IPS-15b (cell line): ENCODE measurements around the gene RCE1.

Experiments
- H3K27me3 ChIP-seq: one replicate; pipeline ENCODE4 v1.6.1; 2013; ENCODE audit warnings: low read length; ENCODE audit not compliant: control insufficient read depth, insufficient read depth
- H3K36me3 ChIP-seq: one replicate; pipeline ENCODE4 v1.6.1; 2013; ENCODE audit warnings: low read length; ENCODE audit not compliant: control insufficient read depth, insufficient read depth
- H3K4me1 ChIP-seq: one replicate; pipeline ENCODE4 v1.6.1; 2013; ENCODE audit warnings: mild to moderate bottlenecking, low read length; ENCODE audit not compliant: control insufficient read depth, insufficient read depth
- H3K4me3 ChIP-seq: one replicate; pipeline ENCODE4 v1.5.1; 2013; ENCODE audit warnings: low read depth, low read length
- H3K9ac ChIP-seq: one replicate; pipeline ENCODE4 v1.6.1; 2013; ENCODE audit warnings: low read depth, mild to moderate bottlenecking, low read length
- H3K9me3 ChIP-seq: one replicate; pipeline ENCODE4 v1.6.1; 2013; ENCODE audit warnings: mild to moderate bottlenecking, low read length; ENCODE audit not compliant: control insufficient read depth, insufficient read depth

Gene RCE1

DNA sequence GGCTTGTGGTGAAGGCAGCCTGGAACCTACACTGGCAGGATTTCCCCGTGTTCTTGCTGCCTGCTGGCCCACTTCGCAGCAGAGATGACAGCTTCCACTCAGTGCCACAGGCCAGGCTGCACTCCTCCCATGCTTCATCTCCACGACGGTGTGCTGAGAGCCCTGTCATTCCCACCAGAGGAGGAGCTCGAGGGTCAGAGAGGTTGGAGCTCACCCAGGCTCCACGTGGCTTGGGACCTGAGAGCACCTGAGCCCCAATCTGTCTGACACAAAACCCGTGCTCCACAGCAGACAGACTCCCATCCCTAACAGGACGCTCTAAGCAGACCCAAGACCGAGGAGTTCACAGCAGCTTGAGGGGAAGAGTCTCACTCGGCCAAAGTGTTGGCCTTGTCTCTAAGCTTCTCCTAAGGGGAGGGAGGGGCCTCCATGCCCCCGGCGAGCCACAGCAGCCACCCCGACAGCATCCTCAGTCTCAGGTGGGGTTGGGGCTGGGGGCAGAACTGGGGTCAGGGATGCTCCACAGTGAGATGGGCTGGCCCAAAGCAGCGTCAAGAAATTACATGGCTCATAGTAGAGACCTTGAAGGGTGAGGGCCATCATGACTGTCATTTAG lies 24.3 kb downstream of the RCE1 start:
- H3K9ac ChIP-seq: no peak overlapping the region
- no peaks in the 10 kb centered on the region for H3K27me3 ChIP-seq
- H3K4me3 ChIP-seq: no peak overlapping the region
- H3K9me3 ChIP-seq: no peaks in the 10 kb centered on the region
- no peaks in the 10 kb centered on the region for H3K4me1 ChIP-seq
- H3K36me3 ChIP-seq: peaks cover 19% of the 10 kb centered on the region

- Histone ChIP-seq H3K9me3 (no peaks in the 10 kb centered on the region), H3K4me1 (no peaks in the 10 kb centered on the region), H3K4me3 (no peak overlapping the region), H3K36me3 (peaks cover 19% of the 10 kb centered on the region), H3K9ac (no peak overlapping the region), H3K27me3 (no peaks in the 10 kb centered on the region)
Measured at GRCh38 chr11:66868082-66868725, 25.0 kb downstream of the RCE1 start.

GRCh38 chr11:66868726-66869566 lies 25.7 kb downstream of the RCE1 start:
- H3K36me3 ChIP-seq: peaks cover 15% of the 10 kb centered on the region
- H3K4me1 ChIP-seq: no peaks in the 10 kb centered on the region
- H3K27me3 ChIP-seq: no peaks in the 10 kb centered on the region
- no peak overlapping the region for H3K4me3 ChIP-seq
- no peak overlapping the region for H3K9ac ChIP-seq
- no peaks in the 10 kb centered on the region for H3K9me3 ChIP-seq

GRCh38 chr11:66869567-66869870 lies 26.3 kb downstream of the RCE1 start:
- H3K4me3 ChIP-seq: no peak overlapping the region
- no peaks in the 10 kb centered on the region for H3K9me3 ChIP-seq
- H3K4me1 ChIP-seq: no peaks in the 10 kb centered on the region
- H3K36me3 ChIP-seq: peaks cover 15% of the 10 kb centered on the region
- H3K9ac ChIP-seq: no peak overlapping the region
- H3K27me3 ChIP-seq: no peaks in the 10 kb centered on the region

- Histone ChIP-seq H3K27me3 (no peaks in the 10 kb centered on the region), H3K4me1 (no peaks in the 10 kb centered on the region), H3K36me3 (peaks cover 15% of the 10 kb centered on the region), H3K9ac (no peak overlapping the region), H3K9me3 (no peaks in the 10 kb centered on the region), H3K4me3 (no peak overlapping the region)
Measured at GRCh38 chr11:66870131-66870530, 26.9 kb downstream of the RCE1 start.

DNA sequence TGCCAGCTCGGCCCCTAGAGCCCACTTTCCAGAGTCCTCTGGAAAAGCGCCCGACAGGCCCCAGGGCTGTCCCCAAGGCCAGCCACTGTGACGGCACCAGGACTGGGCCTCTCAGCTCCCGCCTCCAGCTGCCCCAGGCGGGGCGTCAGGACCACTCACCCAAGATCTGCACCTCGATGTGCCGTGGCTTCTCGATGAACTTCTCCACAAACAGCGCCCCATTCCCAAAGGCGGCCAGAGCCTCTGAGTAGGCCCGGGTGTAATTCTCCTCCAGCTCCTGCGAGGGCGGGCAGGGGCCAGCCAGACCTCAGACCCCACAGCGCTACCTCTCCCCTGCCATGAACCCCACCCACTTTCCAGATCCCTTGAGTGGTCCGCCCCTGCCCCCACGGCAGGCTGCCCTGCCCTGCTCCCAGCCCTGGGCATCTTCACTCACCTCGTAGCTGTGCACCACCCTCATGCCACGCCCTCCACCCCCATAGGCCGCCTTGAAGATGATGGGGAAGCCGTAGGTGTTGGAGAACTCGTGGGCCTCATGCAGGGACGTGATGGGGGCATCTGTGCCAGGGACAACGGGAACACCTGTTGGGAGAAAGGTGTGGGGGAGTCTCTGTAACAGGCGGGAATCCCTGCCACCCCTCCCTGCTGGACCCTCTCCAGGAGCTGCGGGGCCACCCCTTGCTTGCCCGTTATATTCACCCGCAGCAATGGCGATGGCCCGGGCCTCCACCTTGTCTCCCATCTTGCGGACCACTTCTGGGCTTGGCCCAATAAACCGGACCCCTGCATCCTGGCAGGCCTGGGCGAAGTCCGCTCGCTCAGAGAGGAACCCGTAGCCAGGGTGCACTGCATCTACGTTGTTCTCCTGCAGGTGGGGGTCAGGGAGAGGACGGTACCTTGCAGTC lies 27.6 kb downstream of the RCE1 start:
- Histone ChIP-seq H3K4me3 (no peak overlapping the region), H3K27me3 (no peaks in the 10 kb centered on the region), H3K9ac (no peak overlapping the region), H3K36me3 (peaks cover 12% of the 10 kb centered on the region), H3K4me1 (no peaks in the 10 kb centered on the region), H3K9me3 (no peaks in the 10 kb centered on the region)

- Histone ChIP-seq H3K36me3 (peaks cover 11% of the 10 kb centered on the region), H3K9ac (no peak overlapping the region), H3K4me1 (no peaks in the 10 kb centered on the region), H3K9me3 (no peaks in the 10 kb centered on the region), H3K4me3 (no peak overlapping the region), H3K27me3 (no peaks in the 10 kb centered on the region)
Measured at GRCh38 chr11:66871521-66871901, 28.3 kb downstream of the RCE1 start.

- Histone ChIP-seq H3K27me3 (no peaks in the 10 kb centered on the region), H3K9me3 (no peaks in the 10 kb centered on the region), H3K4me3 (no peak overlapping the region), H3K4me1 (no peaks in the 10 kb centered on the region), H3K36me3 (peaks cover 11% of the 10 kb centered on the region), H3K9ac (no peak overlapping the region)
Measured at GRCh38 chr11:66874232-66874631, 31.0 kb downstream of the RCE1 start.

DNA sequence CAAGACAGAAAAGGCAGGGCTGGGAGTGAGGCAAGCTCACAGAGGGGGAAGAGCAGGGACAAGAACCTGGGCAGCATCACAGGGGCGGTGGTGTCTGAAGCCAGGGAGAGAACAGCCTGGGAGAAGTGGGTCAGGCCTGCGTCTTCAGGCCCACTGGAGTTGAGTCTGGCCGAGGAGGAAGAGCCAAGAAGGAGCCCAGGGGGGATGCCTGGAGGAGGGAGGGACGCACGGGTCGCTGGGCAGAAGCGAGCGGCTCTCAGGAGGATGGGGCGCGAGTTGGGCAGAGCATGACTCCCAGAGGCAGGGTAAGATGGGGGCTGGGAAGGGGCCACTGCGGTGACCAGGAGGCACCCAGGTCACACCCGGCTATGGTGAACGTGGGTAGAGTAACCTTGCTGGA lies 32.1 kb downstream of the RCE1 start:
- Histone ChIP-seq H3K36me3 (peaks cover 3% of the 10 kb centered on the region), H3K9me3 (no peaks in the 10 kb centered on the region), H3K27me3 (no peaks in the 10 kb centered on the region), H3K9ac (no peak overlapping the region), H3K4me1 (no peaks in the 10 kb centered on the region), H3K4me3 (no peak overlapping the region)

DNA sequence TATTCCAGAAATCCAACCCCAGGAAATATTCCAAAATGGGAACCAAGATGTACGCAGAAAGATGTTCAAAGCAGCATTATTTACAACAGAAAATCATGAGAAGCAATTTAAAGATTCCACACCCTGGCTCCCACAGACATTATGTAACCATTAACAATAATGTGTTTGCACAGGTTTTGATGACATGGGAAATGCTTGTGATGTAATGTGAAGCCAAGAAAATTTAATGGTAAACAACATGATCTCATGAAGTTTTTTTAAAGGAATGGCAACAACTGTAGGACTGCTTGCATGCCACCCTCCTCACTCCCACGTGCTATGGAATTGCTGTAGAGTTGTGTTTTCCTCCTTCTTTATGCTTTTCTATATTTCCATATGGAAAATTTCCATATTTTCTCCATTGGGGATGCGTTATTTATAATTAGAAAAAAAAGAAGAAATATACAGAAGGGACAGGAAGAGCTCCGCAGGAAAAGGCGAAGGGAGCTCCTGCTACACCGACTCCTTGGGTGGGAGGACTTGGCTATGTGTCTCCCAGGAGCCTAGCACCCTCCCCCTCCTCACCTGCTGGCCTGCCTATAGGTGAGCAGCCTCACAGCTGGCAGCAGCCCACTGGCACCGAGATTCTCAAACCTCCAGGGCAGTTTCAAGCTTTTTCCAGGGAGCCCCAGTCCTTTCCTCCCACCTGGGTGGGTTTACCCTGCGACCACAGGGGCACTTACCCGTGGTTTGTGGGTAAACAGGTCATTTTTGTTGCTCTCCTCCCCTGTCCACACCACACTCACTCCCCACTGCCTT lies 34.5 kb downstream of the RCE1 start:
- Histone ChIP-seq H3K27me3 (no peaks in the 10 kb centered on the region), H3K4me1 (no peaks in the 10 kb centered on the region), H3K9ac (no peak overlapping the region), H3K4me3 (no peak overlapping the region), H3K36me3 (no peaks in the 10 kb centered on the region), H3K9me3 (no peaks in the 10 kb centered on the region)

DNA sequence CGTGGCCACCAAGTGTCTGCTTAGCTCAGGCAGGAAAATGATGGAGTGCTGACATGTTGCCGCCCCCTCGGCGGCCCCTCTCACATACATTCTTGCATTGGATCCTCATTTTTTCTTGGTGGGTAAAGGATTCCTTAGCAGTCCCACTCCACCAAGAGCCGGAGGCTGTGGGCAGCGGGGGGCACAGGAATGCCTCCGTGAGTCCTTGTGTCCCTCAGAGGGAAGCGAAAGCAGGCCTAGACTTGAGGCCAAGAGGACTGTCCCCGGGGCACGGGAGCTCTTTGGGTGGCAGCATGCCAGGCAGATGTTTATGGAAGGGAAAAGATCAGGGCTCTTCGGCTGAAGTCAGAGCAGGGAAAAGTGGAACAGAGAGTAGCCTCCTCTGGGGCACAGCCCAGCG lies 35.2 kb downstream of the RCE1 start:
- H3K9ac ChIP-seq: peak overlapping the region; percentile 12
- no peak overlapping the region for H3K4me3 ChIP-seq
- no peaks in the 10 kb centered on the region for H3K36me3 ChIP-seq

More for the DNA sequence above, 35.2 kb downstream of the RCE1 start:
- Histone ChIP-seq H3K27me3 (no peaks in the 10 kb centered on the region), H3K4me1 (no peaks in the 10 kb centered on the region), H3K9me3 (no peaks in the 10 kb centered on the region)
